Stimulated activated CD4-positive, alpha-beta T cell treated with anti-CD3 and anti-CD28 coated beads, Interleukin-15, amount 100 ng/mL, for 1 hour (primary cell): ENCODE measurements around the gene SLC16A12.

Experiments used
- DNase-seq, 2 donors: peaks; one replicate each; pipeline ENCODE4 v3.0.0-alpha.2; 2020; ENCODE audit warnings: low read depth in 1 of 2, low spot score in 1 of 2

SLC16A12 gene

DNA sequence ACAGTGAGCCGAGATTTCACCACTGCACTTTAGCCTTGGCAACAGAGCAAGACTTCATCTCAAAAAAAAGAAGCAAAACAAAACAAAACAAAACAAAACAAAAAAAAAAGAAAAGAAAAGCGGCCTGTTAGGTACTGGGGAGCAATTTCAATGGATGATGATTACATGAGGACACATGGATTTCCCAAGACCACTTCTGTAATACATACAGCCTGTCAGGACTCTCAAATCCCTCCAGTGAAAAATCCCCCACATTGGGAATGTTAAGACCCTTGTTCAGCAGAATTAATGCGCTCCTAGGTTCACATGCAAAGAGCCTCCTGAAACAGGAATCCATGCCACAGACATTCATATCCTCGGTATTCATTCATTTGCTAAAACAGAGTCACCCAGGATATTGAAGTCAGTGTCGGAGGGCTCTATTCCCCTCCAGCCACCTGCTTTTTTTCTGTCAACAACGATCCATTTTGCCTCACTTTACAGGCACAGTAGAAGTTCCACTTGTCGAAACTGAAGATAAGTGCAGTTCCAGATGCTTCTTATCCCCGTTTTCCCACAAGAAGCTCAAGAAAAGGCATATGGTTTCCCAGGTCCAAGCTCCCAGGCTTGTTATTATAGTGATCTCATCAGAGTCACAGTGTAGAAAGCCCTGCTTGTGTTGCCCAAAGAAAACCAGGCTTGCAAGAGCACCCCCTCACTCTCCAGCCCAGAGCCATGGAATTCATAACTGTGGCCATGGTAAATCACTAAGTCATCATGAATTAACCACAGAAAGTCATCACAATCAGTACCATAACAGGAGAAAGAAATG lies 20.2 kb downstream of the SLC16A12 start:
- no peak for DNase-seq

DNA sequence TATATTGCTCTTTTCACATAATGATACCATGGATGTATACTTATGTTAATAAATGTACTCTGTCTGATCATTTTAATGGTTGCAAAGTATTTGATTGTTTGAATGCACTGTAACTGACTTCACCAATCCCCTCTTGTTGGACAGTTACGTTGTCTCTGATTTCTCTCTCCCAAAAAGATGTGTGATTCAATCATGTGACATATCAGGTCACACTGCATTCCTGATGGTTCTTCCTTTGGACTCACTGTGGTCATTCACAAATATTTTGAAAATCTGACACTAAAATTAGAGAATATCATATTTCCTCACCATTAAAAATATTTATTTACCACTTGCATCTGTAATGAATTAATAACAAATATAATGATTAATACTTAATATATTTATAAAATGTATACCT lies 22.2 kb downstream of the SLC16A12 start:
- DNase-seq, result no peak

DNA sequence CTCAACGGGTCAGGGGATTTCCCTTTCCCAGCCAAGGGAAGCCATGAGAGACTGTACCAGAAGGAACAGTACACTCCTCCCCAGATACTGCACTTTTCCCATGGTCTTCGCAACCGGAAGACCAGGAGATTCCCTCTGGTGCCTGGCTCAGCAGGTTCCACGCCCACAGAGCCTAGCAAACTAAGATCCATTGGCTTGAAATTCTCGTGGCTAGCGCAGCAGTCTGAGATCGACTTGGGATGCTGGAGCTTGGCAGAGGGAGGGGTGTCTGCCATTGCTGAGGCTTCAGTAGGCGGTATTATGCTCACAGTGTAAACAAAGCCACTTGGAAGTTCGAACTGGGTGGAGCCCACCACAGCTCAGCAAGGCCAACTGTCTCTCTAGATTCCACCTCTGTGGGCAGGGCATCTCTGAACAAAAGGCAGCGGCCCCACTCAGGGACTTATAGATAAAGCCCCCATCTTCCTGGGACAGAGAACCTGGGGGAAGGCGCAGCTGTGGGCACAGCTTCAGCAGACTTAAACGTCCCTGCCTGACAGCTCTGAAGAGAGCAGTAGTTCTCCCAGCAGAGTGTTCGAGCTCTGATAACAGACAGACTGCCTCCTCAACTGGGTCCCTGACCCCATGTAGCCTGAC lies 29.6 kb downstream of the SLC16A12 start:
- no peak for DNase-seq

DNA sequence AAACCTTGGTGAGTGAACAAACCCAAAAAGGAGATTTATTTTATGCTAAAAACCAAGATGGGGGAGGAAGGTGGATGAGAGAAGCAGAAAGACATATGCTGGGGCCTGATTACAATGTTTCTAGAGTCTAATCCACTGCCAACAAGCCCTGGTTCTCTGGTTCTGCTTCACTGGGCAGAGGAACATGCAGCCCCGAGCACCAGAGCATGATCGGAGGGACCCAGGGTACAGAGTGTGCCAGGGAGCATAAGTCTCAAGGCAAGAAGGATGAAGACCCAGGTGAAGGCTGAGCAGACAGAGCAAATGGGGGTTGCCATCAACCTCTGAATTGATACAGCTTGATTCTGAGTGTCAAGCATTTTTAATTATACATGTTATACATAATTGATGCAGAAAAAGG lies 30.7 kb downstream of the SLC16A12 start:
- no peak for DNase-seq

DNA sequence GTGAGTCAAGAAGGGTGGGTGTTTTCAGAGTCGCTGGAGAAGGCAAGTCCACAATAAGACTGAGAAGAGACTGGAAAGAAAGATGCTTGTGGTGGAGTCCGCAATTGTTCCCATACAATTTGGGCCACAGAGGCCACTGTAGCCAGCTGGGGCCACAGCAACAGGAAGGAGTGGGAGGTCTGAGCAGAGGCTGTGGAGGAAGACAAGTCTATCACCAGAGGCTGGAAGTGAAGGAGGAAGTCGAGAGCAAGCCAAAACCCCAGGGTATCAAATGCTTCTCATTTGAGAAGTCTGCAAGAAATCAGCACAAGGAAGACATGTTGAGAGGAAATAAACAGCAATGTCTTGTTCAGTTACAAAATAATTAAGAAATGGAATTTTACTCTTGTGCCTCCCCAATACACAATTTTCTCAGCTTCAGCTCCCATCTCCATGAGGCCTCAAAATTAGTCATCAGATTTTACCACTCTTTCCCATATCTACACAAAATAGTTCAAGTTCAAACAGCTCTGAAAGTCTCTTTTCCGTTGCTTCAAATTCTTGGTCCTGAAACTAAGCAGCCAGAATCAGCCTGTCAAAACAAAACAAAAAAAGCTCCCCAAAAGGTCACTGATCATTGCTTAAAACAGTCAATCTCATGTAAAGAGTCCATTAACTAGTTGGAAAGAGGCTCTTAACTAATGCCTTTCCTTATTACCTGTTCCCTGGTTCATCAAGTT lies 31.6 kb downstream of the SLC16A12 start:
- no peak for DNase-seq

DNA sequence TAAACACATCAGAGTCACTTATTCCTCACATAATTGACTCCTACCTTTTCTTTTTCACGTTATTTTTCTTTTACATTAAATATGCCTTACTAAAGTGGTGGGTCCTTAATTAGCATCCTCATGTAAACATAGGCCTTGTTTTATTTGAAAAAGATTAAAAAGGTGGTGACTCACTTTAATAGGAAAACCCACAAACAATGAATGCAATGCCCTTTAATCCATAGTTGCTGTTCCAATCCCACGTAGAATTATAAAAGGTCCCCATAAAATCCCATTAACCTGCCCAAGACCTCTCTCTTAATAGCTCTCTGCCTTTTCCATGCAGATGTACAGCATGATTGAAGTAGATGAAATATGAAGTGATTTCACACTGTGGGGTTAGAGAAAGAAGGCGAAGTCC lies 32.2 kb downstream of the SLC16A12 start:
- no peak for DNase-seq

DNA sequence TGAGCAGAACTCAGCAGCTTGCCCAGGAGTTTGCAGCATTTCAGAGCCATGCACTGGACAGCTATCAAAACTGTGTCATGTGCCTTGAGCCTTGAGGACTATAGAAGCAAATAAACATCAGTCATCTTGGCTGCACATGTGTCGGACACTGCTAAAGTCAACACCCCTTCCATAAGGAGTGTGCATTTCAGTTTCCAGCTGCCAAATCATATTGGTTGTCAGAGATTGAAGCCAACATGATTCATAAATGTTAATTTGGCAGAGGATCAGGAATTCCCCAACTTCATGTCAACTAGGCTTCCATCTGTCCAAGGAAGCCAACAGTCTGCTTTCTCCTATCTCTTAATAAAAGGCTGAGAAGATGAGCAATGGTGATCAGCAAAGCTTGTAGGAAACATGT lies 32.8 kb downstream of the SLC16A12 start:
- no peak for DNase-seq

DNA sequence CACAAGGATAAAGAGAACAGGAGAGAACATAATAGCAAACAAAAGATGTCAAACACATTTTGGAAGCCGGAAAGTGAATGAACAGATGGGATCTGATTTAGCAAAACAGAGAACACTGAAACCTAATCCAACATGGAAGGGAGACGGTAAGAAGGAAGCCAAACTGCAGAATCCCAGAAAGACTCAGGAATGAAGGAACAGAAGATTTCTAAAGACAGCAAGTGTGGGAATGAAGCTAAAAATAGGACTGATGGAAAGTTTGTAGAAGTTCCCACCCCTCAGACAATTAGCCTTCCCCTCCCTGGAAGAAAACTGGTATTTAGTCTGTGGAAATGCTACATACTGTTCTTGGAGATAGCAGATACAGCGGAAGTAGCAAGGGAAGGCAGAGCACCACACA lies 40.8 kb downstream of the SLC16A12 start:
- DNase-seq, result no peak

DNA sequence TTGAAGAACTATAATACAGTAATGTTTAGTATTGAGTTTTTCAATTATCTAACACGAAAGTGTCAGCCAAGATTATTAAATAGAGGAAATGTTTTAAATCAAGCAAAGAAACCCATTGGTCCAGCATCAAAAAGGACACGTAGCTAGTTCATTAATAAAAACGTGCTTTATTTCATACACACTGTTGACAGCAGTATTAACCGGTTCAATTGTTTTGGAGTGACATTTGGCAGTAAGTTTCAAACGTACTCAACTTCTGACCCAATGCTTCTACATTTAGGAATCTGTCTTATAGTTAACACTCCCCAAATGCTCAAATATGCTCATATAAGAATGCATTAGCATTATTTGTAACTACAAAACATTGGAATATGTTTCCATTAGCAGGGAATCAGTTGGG lies 41.3 kb downstream of the SLC16A12 start:
- no peak for DNase-seq

DNA sequence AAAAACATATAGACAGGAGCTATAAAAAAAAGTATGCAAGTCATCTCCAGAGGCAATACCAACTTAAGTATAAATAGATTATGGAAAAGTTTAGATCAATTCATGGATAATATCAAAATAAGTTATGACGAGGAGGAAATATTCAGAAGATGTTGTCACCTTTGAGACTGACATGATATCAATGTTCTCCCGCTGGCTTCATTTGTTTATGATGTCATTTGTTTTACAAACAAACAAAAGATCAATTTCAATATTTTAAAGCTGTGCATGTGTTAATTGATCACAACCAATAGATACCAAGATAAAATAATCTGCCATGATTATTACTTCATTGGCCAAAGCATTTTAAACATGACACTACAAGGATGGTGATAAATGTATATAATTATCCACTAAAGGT lies 43.5 kb downstream of the SLC16A12 start:
- DNase-seq, result no peak

DNA sequence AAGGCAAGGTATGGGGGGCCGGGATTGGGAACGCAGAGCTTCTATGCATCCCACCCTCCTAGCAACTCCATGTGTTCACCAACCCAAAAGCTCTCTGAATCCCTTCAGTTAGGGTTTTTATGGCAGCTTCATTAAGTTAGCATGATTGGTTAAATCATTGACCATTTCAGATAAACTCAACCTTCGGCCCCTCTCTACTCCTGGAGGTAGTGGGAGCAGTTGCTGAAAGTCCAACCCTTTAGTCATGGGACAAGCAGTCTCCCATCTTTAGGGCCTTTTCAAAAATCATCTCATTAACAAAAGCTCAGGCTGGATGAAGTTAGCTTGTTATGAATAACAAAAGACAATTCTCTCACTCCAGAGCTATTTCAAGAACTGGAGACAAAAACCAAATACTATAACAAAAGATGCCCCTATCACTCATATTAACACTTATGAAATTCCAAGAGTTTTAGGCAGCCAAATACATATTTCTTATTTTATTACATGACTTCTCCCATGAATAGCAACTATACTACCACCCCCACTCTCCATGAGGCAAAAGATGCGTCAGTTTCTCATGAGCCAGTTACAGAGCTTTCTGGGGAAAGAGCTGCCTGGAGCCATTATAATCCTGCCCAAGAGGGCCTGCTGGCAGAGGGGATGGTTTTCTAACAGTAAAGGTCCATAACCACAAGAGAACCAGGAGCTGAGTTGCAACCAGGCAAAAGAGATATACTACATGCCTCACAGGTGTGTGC lies 44.6 kb downstream of the SLC16A12 start:
- DNase-seq, result no peak

DNA sequence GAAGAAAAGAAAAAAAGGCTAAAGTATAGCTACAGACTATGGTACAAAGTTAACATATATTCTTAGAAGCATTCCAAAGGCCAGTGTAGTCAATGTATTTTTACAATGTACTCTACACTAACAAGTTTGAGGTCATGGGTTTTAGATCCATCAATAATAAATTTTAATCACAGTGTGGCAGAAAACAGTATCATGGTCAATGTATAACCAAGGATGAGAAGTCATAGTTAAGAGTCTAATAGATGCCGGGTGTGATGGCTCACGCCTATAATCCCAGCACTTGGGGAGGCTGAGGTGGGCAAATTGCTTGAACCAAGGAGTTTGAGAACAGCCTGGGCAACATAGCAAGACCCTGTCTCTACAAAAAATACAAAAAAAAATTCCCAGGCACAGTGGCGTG lies 53.1 kb downstream of the SLC16A12 start:
- DNase-seq, result no peak

DNA sequence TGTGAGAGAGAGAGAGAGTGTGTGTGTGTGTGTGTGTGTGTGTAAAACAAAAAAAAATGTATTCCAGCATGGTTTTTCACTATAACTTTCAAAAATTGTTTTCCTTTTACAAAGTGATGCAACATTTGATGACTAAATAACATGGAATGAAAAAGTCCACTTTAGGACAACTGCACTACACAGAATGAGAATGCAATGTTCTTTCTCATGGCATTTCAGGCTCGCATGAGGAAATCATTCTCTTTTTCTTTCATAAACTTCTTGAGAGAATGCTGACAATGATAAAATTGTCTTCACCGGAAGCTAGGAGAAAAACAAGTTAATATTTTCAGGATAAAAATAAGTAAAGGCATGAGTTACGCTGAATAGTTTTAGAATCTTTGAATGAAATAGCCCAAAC lies 53.7 kb downstream of the SLC16A12 start:
- DNase-seq, result no peak

DNA sequence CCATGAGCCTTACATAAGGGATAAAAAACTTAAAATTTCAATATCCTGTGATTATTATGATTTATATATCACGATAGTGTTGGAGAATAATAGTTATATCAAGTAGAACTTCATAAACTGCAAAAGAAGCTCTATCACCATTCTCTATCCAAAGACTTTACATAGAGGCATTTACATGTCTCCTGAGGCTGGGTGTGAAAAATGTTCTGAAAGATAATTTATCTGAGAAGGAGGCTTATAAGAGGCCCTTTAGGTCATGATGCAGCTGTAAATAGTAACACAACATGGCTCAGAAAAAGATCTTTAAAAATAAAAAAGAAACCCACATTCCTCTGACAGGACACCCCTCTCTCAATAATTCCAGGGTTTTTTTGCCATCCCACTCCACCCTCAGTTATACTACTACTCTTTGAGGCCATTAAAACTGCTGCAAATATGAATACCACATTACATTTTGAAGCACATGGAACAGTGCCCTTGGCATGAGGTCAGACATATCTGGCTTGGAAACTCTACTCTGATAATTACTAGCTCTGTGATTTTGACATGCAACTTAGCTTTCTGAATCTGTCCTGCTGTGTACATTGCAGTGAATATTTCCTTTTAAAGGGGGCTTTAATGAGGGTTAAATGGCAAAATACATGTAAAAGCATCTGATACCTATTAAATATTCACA lies 55.5 kb downstream of the SLC16A12 start:
- DNase-seq, result no peak

DNA sequence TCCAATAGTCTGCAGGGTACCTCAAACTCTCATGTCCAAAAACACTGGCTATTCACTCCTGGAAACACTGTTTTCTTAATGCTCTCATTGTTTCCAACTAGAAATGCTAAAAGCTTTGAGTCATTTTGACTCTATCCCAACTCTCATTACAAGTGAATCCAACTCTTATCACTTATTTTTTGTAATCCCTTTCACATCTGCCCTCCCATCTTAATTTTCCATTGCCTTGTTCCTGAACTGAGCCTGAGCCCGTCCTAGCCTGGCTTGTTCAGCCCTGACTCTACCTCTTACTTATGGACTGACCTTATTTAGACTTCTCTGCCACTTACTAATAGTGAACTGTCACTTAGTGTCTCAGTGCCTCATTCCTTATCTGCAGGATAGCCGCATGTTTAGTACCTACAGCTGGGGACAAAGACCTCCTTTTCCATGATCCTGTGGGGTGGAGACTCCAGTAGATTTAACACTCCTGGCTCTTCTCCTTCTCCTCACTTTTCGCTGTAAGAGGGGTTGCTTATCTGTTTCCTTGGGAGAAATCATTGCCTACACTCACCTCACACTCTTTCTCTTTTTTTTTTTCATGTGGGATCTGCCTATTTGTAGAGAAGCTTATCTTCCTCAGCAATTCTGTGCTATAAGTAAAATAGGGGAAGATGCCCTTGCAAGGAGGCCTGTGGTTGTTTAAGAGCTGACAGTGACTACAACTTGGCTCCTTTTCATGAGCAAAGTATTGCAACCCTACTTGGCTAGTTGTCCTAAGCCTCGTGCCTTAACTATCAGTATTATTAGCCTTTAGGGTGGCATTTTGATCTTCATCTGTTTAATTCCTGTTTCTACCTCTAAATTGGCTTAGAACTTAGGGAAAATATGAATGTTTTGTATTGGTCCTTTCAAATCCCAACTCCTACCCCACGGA lies 56.4 kb downstream of the SLC16A12 start:
- DNase-seq, result no peak

DNA sequence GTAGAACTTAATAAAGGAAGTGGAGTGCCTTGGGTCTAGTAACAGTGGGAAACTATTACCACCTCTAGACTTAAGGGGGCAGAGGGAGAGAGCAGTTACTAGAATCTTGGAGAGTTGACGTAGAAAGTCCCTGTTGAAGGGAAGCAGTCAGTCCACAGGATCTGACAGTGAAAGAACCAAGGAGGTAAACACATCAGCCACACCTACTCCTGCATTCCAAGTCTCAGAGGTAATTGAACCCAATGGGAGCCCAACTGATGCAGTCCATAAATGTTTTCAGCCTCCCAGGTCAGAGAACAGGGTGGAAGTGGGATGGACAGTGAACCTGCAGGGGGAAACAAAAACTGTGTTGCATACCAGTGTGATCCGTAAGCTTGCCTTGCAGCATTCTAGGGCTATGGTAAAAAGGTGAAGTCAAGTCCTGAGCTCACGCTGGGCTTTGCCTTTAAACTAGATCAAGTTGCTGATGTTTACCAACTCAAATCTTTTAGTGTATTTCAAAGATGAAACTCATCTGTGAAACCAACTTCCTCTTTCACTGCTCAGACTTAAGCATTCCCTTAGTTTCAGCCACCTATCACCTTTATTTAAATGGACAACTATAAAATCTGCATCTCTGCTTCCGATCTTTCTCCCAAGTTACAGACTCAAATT lies 57.2 kb downstream of the SLC16A12 start:
- DNase-seq, result no peak

DNA sequence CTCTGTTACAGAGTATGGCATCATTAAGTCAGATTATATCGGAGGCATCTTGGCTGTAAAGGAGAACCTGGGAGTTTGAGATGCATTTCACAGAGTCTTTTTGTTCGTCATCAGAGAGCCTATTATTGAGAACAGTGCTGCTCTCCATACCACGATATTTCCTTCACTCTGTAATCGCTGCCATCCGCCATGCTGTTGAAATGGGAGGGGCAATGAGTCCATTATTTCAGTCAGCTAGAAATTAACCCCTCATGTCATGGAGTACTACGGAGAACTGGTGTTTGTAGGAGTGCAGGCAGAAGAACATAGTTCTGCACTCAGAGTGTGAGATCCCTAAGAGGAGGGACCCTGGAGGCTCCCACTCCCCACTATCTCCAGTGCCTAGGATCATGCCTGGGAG lies 59.2 kb downstream of the SLC16A12 start:
- no peak for DNase-seq

DNA sequence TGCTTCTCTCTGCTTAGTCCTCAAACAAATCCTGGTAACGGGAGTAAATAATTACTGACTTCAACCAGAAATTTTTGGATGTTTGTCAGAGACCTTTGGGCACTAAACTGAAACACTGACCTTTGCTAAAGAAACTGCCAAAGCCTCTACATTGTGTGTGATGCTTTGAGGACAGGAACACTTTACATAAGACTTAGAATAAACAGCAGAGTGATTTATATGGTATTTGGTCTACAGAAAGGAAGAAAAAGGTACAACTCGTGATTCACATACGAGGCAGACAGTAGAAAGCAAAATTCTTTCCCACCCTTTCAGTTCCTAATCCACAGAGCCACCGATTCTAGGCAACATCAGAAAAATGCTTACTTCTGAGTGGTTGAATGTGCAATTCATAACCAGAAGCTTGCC lies 59.8 kb downstream of the SLC16A12 start:
- DNase-seq, result no peak

DNA sequence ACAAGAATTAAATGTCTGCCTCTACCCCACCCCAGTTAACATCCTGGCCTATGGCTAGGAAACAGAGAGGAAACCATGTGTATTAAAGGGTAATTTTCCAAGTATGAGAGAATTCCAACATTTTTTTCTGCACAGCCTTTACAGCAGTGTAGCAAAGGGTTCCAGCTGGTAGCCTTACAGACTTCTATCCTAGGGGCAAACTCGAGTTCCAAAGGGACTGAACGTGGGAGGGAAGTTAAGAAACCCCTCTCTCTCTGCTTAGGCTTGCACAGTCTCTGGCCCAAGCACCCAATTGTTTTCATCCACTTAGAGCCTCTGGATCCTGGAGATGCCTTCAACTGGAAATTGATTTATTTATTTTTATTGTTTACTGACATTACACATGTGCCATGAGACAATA lies 60.3 kb downstream of the SLC16A12 start:
- no peak for DNase-seq
